ENCODE results near the gene CDH13.

CDH13 gene

GRCh38 chr16:83843657-83844056, 1216.9 kb downstream of the CDH13 start:
- no peak for DNase-seq (ENCODE audit: low read depth)

- DNase-seq (ENCODE audit: low read depth) = no peak
Observed at GRCh38 chr16:83845263-83845662, 1218.5 kb downstream of the CDH13 start.

- DNase-seq (ENCODE audit: low read depth) = no peak
Observed at GRCh38 chr16:83847371-83848225, 1220.8 kb downstream of the CDH13 start.

GRCh38 chr16:83849421-83849820, 1222.7 kb downstream of the CDH13 start:
- DNase-seq (ENCODE audit: low read depth) = no peak

Data from GM04504 (cell line).